GM23338 (cell line): ENCODE results near the gene GJC1. TPM values are rescaled to one million over a fixed set of nuclear protein-coding genes. Genes with fewer than 3 reads are reported as not detected.

Source experiments
- ATAC-seq: fragments of 200-7000 bp; cut with Tn5 transposase; 3 replicates; pipeline ENCODE4 v1.9.1; 2020
- DNase-seq: peaks from one replicate; pipeline ENCODE4 v3.0.0-alpha.2; 2015; ENCODE audit warnings: low spot score
- H2AFZ ChIP-seq: fragments of 200-600 bp; sonication (generic); 2 replicates; pipeline ENCODE4 v1.8.0; 2016; ENCODE audit warnings: antibody characterized with exemption, mild to moderate bottlenecking, moderate library complexity
- H3F3A ChIP-seq: fragments of 200-600 bp; sonication (generic); replicated peaks from 2 replicates; pipeline ENCODE4 v1.8.0; 2017; ENCODE audit warnings: antibody characterized with exemption, mixed run types, low read depth
- H3K27ac ChIP-seq: fragments of 200-600 bp; sonication (generic); 2 replicates; pipeline ENCODE4 v1.6.1; 2016; ENCODE audit warnings: low read depth
- H3K27me3 ChIP-seq: fragments of 200-600 bp; sonication (generic); 2 replicates; pipeline ENCODE4 v1.8.0; 2016; ENCODE audit warnings: mild to moderate bottlenecking, mixed run types, moderate library complexity; ENCODE audit not compliant: insufficient read depth
- H3K36me3 ChIP-seq: fragments of 200-600 bp; sonication (generic); 2 replicates; pipeline ENCODE4 v1.8.0; 2016; ENCODE audit warnings: mild to moderate bottlenecking; ENCODE audit not compliant: insufficient read depth
- H3K4me1 ChIP-seq: fragments of 200-600 bp; sonication (generic); 2 replicates; pipeline ENCODE4 v1.8.0; 2016; ENCODE audit warnings: mild to moderate bottlenecking, moderate library complexity; ENCODE audit not compliant: insufficient read depth
- H3K4me2 ChIP-seq: fragments of 200-600 bp; sonication (generic); 2 replicates; pipeline ENCODE4 v1.7.1; 2017; ENCODE audit warnings: mixed run types
- H3K4me3 ChIP-seq: fragments of 200-600 bp; sonication (generic); 2 replicates; pipeline ENCODE4 v1.6.1; 2016; ENCODE audit warnings: mixed run types
- H3K79me2 ChIP-seq: fragments of 200-600 bp; sonication (generic); replicated peaks from 2 replicates; pipeline ENCODE4 v1.8.0; 2017; ENCODE audit warnings: mild to moderate bottlenecking; ENCODE audit not compliant: insufficient read depth
- H3K9me2 ChIP-seq: fragments of 200-600 bp; sonication (generic); 2 replicates; pipeline ENCODE4 v1.8.0; 2017; ENCODE audit not compliant: insufficient read depth
- H4K20me1 ChIP-seq: fragments of 200-600 bp; sonication (generic); replicated peaks from 2 replicates; pipeline ENCODE4 v1.8.0; 2017; ENCODE audit warnings: mild to moderate bottlenecking; ENCODE audit not compliant: insufficient read depth
- H3K27ac Mint-ChIP-seq: 2 replicates; pipeline ENCODE4 v1.8.0; 2020; ENCODE audit warnings: inconsistent platforms, mild to moderate bottlenecking, moderate library complexity, mixed read lengths
- H3K27me3 Mint-ChIP-seq: 3 replicates; pipeline ENCODE4 v1.8.0; 2022; ENCODE audit warnings: low read depth, mild to moderate bottlenecking, moderate library complexity, mixed read lengths, inconsistent platforms; ENCODE audit not compliant: insufficient read depth, poor library complexity
- H3K36me3 Mint-ChIP-seq: 3 replicates; pipeline ENCODE4 v1.8.0; 2021; ENCODE audit warnings: low read depth, mild to moderate bottlenecking, inconsistent platforms, moderate library complexity, mixed read lengths
- H3K4me1 Mint-ChIP-seq: 3 replicates; pipeline ENCODE4 v1.8.0; 2020; ENCODE audit warnings: mild to moderate bottlenecking, inconsistent platforms, mixed read lengths
- H3K4me3 Mint-ChIP-seq: 3 replicates; pipeline ENCODE4 v1.8.0; 2021; ENCODE audit warnings: moderate library complexity, mild to moderate bottlenecking, inconsistent platforms, mixed read lengths
- H3K9me3 Mint-ChIP-seq: 3 replicates; pipeline ENCODE4 v1.8.0; 2020; ENCODE audit warnings: moderate library complexity, mild to moderate bottlenecking, inconsistent platforms, mixed read lengths
- CREB1 ChIP-seq: fragments of 250-450 bp; sonication (Bioruptor Pico); IDR thresholded peaks from 2 replicates; pipeline ENCODE4 v1.5.0; 2020; ENCODE audit warnings: low read depth, mild to moderate bottlenecking, moderate library complexity
- CTCF ChIP-seq, 2 experiments: fragments of 200-600 bp in 1 of 2; sonication (generic) in 1 of 2; conservative IDR thresholded peaks; 2 replicates each; pipeline versions ENCODE4 v1.5.1 to v1.6.1; 2016 to 2017; ENCODE audit warnings: antibody characterized with exemption in 2 of 2, low read depth in 2 of 2, mild to moderate bottlenecking in 2 of 2, moderate library complexity in 1 of 2
- ETS1 ChIP-seq: IDR thresholded peaks from 2 replicates; pipeline ENCODE4 v1.6.1; 2016; ENCODE audit warnings: antibody characterized with exemption
- EZH2 ChIP-seq: fragments of 200-600 bp; sonication (generic); IDR thresholded peaks from one replicate; pipeline ENCODE4 v1.8.0; 2017; ENCODE audit warnings: antibody characterized with exemption, mild to moderate bottlenecking, low read depth; ENCODE audit not compliant: unreplicated experiment
- EZH2phosphoT487 ChIP-seq: fragments of 200-600 bp; sonication (generic); IDR thresholded peaks from one replicate; pipeline ENCODE4 v1.8.1; 2018; ENCODE audit warnings: antibody characterized with exemption; ENCODE audit not compliant: unreplicated experiment
- JUNB ChIP-seq: IDR thresholded peaks from one replicate; pipeline ENCODE4 v1.6.1; 2016; ENCODE audit warnings: antibody characterized with exemption; ENCODE audit not compliant: unreplicated experiment
- NANOG ChIP-seq: IDR thresholded peaks from 2 replicates; pipeline ENCODE4 v1.6.1; 2016; ENCODE audit warnings: antibody characterized with exemption, borderline replicate concordance
- POLR2AphosphoS5 ChIP-seq: IDR thresholded peaks from 2 replicates; pipeline ENCODE4 v1.6.1; 2016; ENCODE audit warnings: antibody characterized with exemption, low read depth
- REST ChIP-seq: IDR thresholded peaks from one replicate; pipeline ENCODE4 v1.6.1; 2018; ENCODE audit warnings: antibody characterized with exemption; ENCODE audit not compliant: unreplicated experiment
- STAT1 ChIP-seq: IDR thresholded peaks from one replicate; pipeline ENCODE4 v1.6.1; 2016; ENCODE audit warnings: antibody characterized with exemption; ENCODE audit not compliant: unreplicated experiment
- ZNF114 ChIP-seq: fragments of 250-450 bp; sonication (Bioruptor Pico); IDR thresholded peaks from 2 replicates; pipeline ENCODE4 v1.5.0; 2020; ENCODE audit warnings: mild to moderate bottlenecking, moderate library complexity
- ZNF331 ChIP-seq: fragments of 250-450 bp; sonication (Bioruptor Pico); IDR thresholded peaks from 2 replicates; pipeline ENCODE4 v1.5.0; 2020; ENCODE audit warnings: low read depth, mild to moderate bottlenecking, moderate library complexity
- ZNF462 ChIP-seq: fragments of 250-450 bp; sonication (Bioruptor Pico); IDR thresholded peaks from 2 replicates; pipeline ENCODE4 v1.5.0; 2020; ENCODE audit warnings: mild to moderate bottlenecking, moderate library complexity
- polyA plus RNA-seq: library from polyadenylated mRNA; unstranded; fragments of >200 nt; fragmentation: Nextera tagmentation; extraction: Ambion mirVana; gene quantifications from 2 replicates; pipeline ENCODE4 v1.2.1, GENCODE V29; 2016
- total RNA-seq: library from RNA; depleted of rRNA; stranded (reverse); fragments of >200 nt; shearing (Covaris generic); gene quantifications from 2 replicates; pipeline ENCODE4 v1.2.3, GENCODE V29; 2014

Gene GJC1
- total and polyA plus RNA-seq, 2 experiments from 2014 or later, result 34.7 to 99.2 TPM

GRCh38 chr17:44768505-44769142 lies 61.5 kb downstream of the GJC1 start:
- Mint-ChIP-seq H3K9me3 (no peaks in the 10 kb centered on the region), H3K4me3 (no peak overlapping the region), H3K4me1 (peaks cover 15% of the 10 kb centered on the region), H3K36me3 (no peaks in the 10 kb centered on the region), H3K27ac (no peak overlapping the region), H3K27me3 (peaks cover 19% of the 10 kb centered on the region)
- no peak overlapping the region for H3K4me2 ChIP-seq
- no peaks in the 10 kb centered on the region for H3K79me2 ChIP-seq
- H3K36me3 ChIP-seq, result no peaks in the 10 kb centered on the region
- H2AFZ ChIP-seq, result no peak overlapping the region
- ATAC-seq, result no peak
- H3F3A ChIP-seq, result no peaks in the 10 kb centered on the region
- no peak for TF ChIP-seq REST
- TF ChIP-seq CTCF (conservative IDR thresholded peaks at IDR 0.05; ENCODE audit: low read depth in 2 of 2), result no peak
- no peak for TF ChIP-seq ZNF114 (CRISPR knock-in tag)
- TF ChIP-seq JUNB, result no peak
- no peak for TF ChIP-seq POLR2AphosphoS5
- no peak for TF ChIP-seq ETS1
- TF ChIP-seq ZNF462 (CRISPR knock-in tag), result no peak
- TF ChIP-seq STAT1, result no peak
- TF ChIP-seq ZNF331 (CRISPR knock-in tag), result no peak
- no peak for TF ChIP-seq EZH2
- TF ChIP-seq NANOG, result no peak
- TF ChIP-seq EZH2phosphoT487, result no peak
- TF ChIP-seq CREB1, result no peak
- no peaks in the 10 kb centered on the region for H3K27me3 ChIP-seq
- no peak overlapping the region for H3K4me3 ChIP-seq
- H3K9me2 ChIP-seq, result no peaks in the 10 kb centered on the region
- H3K4me1 ChIP-seq, result peaks cover 4% of the 10 kb centered on the region; the same call in 1 of the 2 replicates
- H3K27ac ChIP-seq, result no peak overlapping the region
- DNase-seq, result no peak
- H4K20me1 ChIP-seq, result 0 out of 2 replicates have a peak, but pooled peaks cover 3% of the 10 kb centered on the region
